Right atrium auricular region (tissue), 2 donors: ENCODE results near the gene FBXO36. TPM values are rescaled to one million over a fixed set of nuclear protein-coding genes. Genes with fewer than 3 reads are reported as not detected.

Experiments used
- DNase-seq: peaks from one replicate; pipeline ENCODE4 v3.0.0-alpha.2; 2019; ENCODE audit warnings: low spot score
- H3K27ac ChIP-seq, 2 donors: fragments of 200-600 bp; sonication (generic); 1 replicate in 1 of 2; 2 replicates in 1 of 2; pipeline ENCODE4 v1.5.1; 2016 to 2019
- H3K27me3 ChIP-seq, 2 donors: fragments of 200-600 bp; sonication (generic); one replicate each; pipeline versions ENCODE4 v1.5.1 to v1.6.0; 2017 to 2019
- H3K36me3 ChIP-seq: fragments of 200-600 bp; sonication (generic); one replicate; pipeline ENCODE4 v1.5.1; 2016
- H3K4me1 ChIP-seq, 2 donors: fragments of 200-600 bp; sonication (generic); one replicate each; pipeline versions ENCODE4 v1.5.1 to v1.6.0; 2017 to 2019
- H3K4me3 ChIP-seq, 2 donors: fragments of 200-600 bp; sonication (generic); 1 replicate in 1 of 2; 2 replicates in 1 of 2; pipeline ENCODE4 v1.5.1; 2017 to 2019; ENCODE audit warnings: mild to moderate bottlenecking in 1 of 2, moderate library complexity in 1 of 2
- H3K9me3 ChIP-seq, 2 donors: fragments of 200-600 bp; sonication (generic); one replicate each; pipeline ENCODE4 v1.5.1; 2019
- CTCF ChIP-seq, 2 donors: fragments of 200-600 bp; sonication (generic); IDR thresholded peaks; one replicate each; pipeline ENCODE4 v1.5.1; 2019; ENCODE audit warnings: antibody characterized with exemption in 2 of 2
- total RNA-seq, 2 donors: library from RNA; depleted of rRNA; stranded (reverse); fragments of >200 nt; gene quantifications; one replicate each; pipeline ENCODE4 v1.1.0, GENCODE V29; 2016

Gene FBXO36
- total RNA-seq, 2 donors from 2014 or later = 0.98 to 1.3 TPM

DNA sequence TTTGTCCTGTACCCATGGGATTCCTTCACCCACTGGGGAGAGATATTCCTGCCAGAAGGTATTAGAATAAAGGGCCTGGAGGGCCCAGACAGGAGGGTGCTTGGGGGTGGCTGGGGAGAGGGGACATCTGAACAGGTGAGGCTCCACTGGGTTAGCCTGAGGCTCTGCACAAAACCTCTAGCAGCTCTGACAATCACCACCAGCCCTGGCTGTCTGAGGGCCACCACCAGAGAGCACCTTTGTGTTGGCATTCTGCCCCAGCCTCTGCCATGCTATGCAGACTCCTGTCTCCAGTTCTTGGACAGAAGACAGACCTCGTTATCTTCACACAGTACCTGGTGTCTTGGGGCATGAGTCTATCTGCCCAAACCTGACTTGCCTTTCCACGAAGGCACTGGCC, 121.2 kb downstream of the FBXO36 start:
- H3K9me3 ChIP-seq = no peaks in the 10 kb centered on the region
- H3K36me3 ChIP-seq = no peaks in the 10 kb centered on the region
- no peak for DNase-seq
- no peaks in the 10 kb centered on the region for H3K4me1 ChIP-seq
- no peaks in the 10 kb centered on the region for H3K27me3 ChIP-seq
- TF ChIP-seq CTCF (IDR thresholded peaks at IDR 0.05) = no peak
- H3K4me3 ChIP-seq = no peak overlapping the region
- H3K27ac ChIP-seq = no peak overlapping the region

- no peak overlapping the region for H3K4me3 ChIP-seq
- no peaks in the 10 kb centered on the region for H3K36me3 ChIP-seq
- no peaks in the 10 kb centered on the region for H3K27me3 ChIP-seq
- no peak for DNase-seq
- no peaks in the 10 kb centered on the region for H3K4me1 ChIP-seq
- no peak for TF ChIP-seq CTCF (IDR thresholded peaks at IDR 0.05)
- no peaks in the 10 kb centered on the region for H3K9me3 ChIP-seq
- no peak overlapping the region for H3K27ac ChIP-seq
These were observed 124.2 kb downstream of the FBXO36 start for GRCh38 chr2:230046491-230046890.

DNA sequence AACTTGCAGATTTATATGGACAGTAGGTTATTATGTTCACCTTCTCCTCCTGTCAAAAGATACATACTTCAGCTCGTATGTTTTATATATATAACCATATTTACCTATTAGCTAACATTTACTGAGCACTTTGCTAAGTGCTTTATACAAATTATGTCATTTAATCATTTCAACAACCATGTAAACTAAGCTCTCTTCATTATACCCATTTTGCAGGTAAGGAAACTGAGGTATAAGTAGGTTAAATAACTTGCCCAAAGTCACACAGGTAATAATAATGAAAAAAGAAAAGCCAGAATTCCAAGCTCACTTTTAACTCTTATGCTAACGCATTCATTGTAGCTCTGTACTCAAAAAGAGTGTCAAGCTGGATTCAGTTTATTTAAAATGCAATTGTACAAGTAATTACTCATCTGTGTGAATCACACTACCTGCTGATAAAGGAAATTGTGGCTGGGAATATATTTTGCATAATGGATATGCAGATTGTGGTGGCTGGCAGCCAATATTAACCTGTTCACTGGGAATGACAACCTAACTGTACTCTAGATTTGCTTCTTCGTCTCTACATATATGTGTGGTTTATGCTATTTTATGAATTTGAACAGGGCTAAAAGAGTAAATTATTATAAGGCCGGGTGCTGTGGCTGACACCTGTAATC, 125.8 kb downstream of the FBXO36 start:
- no peak for DNase-seq
- no peak for TF ChIP-seq CTCF (IDR thresholded peaks at IDR 0.05)
- no peaks in the 10 kb centered on the region for H3K4me1 ChIP-seq
- no peak overlapping the region for H3K4me3 ChIP-seq
- no peaks in the 10 kb centered on the region for H3K27me3 ChIP-seq
- no peaks in the 10 kb centered on the region for H3K9me3 ChIP-seq
- H3K36me3 ChIP-seq = no peaks in the 10 kb centered on the region
- H3K27ac ChIP-seq = no peak overlapping the region

DNA sequence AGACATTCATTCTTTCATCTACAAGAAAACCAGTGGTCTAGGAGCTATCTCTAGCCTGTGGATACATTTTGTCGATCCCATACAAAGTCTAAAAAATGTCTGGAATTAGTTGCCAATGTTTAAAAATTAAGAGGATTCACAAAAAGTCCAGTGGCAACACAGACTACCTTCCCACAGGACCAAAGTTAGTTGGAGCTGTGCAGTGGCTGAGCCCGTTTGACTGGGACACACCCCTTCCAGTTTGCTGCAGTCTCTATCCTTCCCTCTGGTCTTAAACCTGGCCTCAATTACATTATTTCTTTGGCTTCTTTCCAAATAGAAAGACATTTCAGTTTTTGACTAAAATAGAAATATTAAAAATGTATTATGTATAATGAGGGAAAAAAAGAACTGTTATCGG, 127.8 kb downstream of the FBXO36 start:
- H3K36me3 ChIP-seq = no peaks in the 10 kb centered on the region
- TF ChIP-seq CTCF (IDR thresholded peaks at IDR 0.05) = no peak
- no peak overlapping the region for H3K4me3 ChIP-seq
- no peaks in the 10 kb centered on the region for H3K4me1 ChIP-seq
- DNase-seq = no peak
- H3K9me3 ChIP-seq = no peaks in the 10 kb centered on the region
- H3K27me3 ChIP-seq = no peaks in the 10 kb centered on the region
- H3K27ac ChIP-seq = no peak overlapping the region

GRCh38 chr2:230052299-230052698, 130.0 kb downstream of the FBXO36 start:
- Histone ChIP-seq H3K4me3 (no peak overlapping the region), H3K27ac (no peak overlapping the region), H3K4me1 (no peaks in the 10 kb centered on the region), H3K27me3 (no peaks in the 10 kb centered on the region), H3K9me3 (no peaks in the 10 kb centered on the region), H3K36me3 (no peaks in the 10 kb centered on the region)
- TF ChIP-seq CTCF (IDR thresholded peaks at IDR 0.05) = no peak
- DNase-seq = no peak
